Thyroid gland (tissue), 4 donors: ENCODE results near the gene ZNG1A.

Source experiments
- CTCF ChIP-seq, 6 experiments: fragments of 200-600 bp in 3 of 6; fragments of 450-650 bp in 3 of 6; sonication (generic) in 3 of 6; IDR thresholded peaks; one replicate each; pipeline ENCODE4 v1.5.1; 2016 to 2019; ENCODE audit warnings: antibody characterized with exemption in 6 of 6, mild to moderate bottlenecking in 2 of 6, inconsistent platforms in 1 of 6, moderate library complexity in 1 of 6
- POLR2A ChIP-seq, 2 donors: fragments of 450-650 bp; IDR thresholded peaks; one replicate each; pipeline ENCODE4 v1.6.1; 2017; ENCODE audit warnings: antibody characterized with exemption in 2 of 2, mild to moderate bottlenecking in 2 of 2, moderate library complexity in 1 of 2

- TF ChIP-seq CTCF (IDR thresholded peaks at IDR 0.05) (no peak), POLR2A (IDR thresholded peaks at IDR 0.05) (no peak)
Observed at GRCh38 chr9:214351-214647, 35.4 kb upstream of the ZNG1A start.
